ENCODE results near the gene ECHDC3. TPM values are rescaled to one million over a fixed set of nuclear protein-coding genes. Genes with fewer than 3 reads are reported as not detected.

The ECHDC3 gene
- total and polyA plus RNA-seq, 2 of the 8 experiments (the other 6 are each of a cell fraction or from before 2014, with no cell fraction given), result 15.6 to 19.9 TPM

- Histone ChIP-seq H3K27me3 (replicated peaks in 1 of 4; ENCODE audit: control insufficient read depth in 3 of 4, extremely low read depth in 1 of 4, insufficient read depth in 3 of 4, low read length in 3 of 4) (no peaks in the 10 kb centered on the region), H2BK15ac (ENCODE audit: low read length) (no peak overlapping the region), H3K79me2 (ENCODE audit: control insufficient read depth in 1 of 2, insufficient read depth in 2 of 2, low read length in 2 of 2) (no peaks in the 10 kb centered on the region), H4K91ac (replicated peaks; ENCODE audit: insufficient read length, low read length) (no peak overlapping the region), H4K5ac (ENCODE audit: insufficient read length, low read depth, low read length) (no peak overlapping the region), H2AK5ac (ENCODE audit: low read depth, low read length) (no peak overlapping the region), H3K4me3 (ENCODE audit: extremely low read depth in 1 of 4, insufficient read depth in 2 of 4, low read depth in 3 of 4, low read length in 4 of 4) (no peak overlapping the region), H4K8ac (ENCODE audit: extremely low read depth, insufficient read depth, low read length) (no peak overlapping the region), H3K9ac (replicated peaks in 1 of 4; ENCODE audit: extremely low read depth in 1 of 4, low read depth in 3 of 4, low read length in 3 of 4) (no peak overlapping the region), H2BK5ac (ENCODE audit: low read depth, low read length) (no peak overlapping the region), H2BK20ac (ENCODE audit: low read length) (no peak overlapping the region), H4K20me1 (replicated peaks in 1 of 2; ENCODE audit: control insufficient read depth in 1 of 2, insufficient read depth in 2 of 2, low read length in 2 of 2) (no peaks in the 10 kb centered on the region), H3K23ac (ENCODE audit: insufficient read length) (no peak overlapping the region), H3K4ac (replicated peaks; ENCODE audit: insufficient read length, low read depth, low read length) (no peak overlapping the region), H2BK120ac (replicated peaks; ENCODE audit: low read depth, low read length) (no peak overlapping the region), H3K18ac (ENCODE audit: extremely low read depth, low read length) (no peak overlapping the region), H3K4me1 (replicated peaks in 1 of 4; ENCODE audit: control insufficient read depth in 3 of 4, insufficient read depth in 4 of 4, low read length in 3 of 4) (no peaks in the 10 kb centered on the region), H2AFZ (ENCODE audit: low read length) (no peak overlapping the region), H2BK12ac (ENCODE audit: low read depth, low read length) (no peak overlapping the region), H3K4me2 (ENCODE audit: insufficient read depth in 1 of 2, low read depth in 2 of 2, low read length in 2 of 2) (no peak overlapping the region), H3K23me2 (ENCODE audit: low read depth, low read length) (no peaks in the 10 kb centered on the region), H3K79me1 (ENCODE audit: low read depth, low read length) (no peaks in the 10 kb centered on the region), H3K27ac (ENCODE audit: low read depth, low read length) (no peak overlapping the region), H3K56ac (replicated peaks; ENCODE audit: insufficient read length, low read depth, low read length) (no peak overlapping the region), H3K9me3 (ENCODE audit: insufficient read depth in 2 of 2, low read depth in 1 of 2, low read length in 1 of 2) (no peaks in the 10 kb centered on the region), H3K14ac (ENCODE audit: insufficient read length) (no peak overlapping the region), H3K36me3 (ENCODE audit: control insufficient read depth in 2 of 4, insufficient read depth in 4 of 4, low read length in 3 of 4) (peaks cover 0 to 4% (median 0%) of the 10 kb centered on the region in 4 experiments; a peak in 2 of 8 replicates)
- TF ChIP-seq CREB1 (IDR thresholded peaks at IDR 0.05) (no peak), TAF7 (optimal IDR thresholded peaks at IDR 0.05; ENCODE audit: borderline replicate concordance, low read depth, low read length) (no peak), KDM4A (IDR thresholded peaks at IDR 0.05; ENCODE audit: low read depth, low read length, severe bottlenecking) (no peak)
- CTCF ChIA-PET (ENCODE audit: partially characterized antibody), result interaction anchor here (1.2 to 9.2 kb wide), 4 partner anchors 11 to 330 kb away, joined by 4 to 80 read pairs (median 4); no protein-coding TSS in a partner anchor
- DNase-seq (ENCODE audit: low read depth in 1 of 2, low spot score in 2 of 2), result no peak
- POLR2A ChIA-PET (ENCODE audit: partially characterized antibody), result no interaction called here
- 98% methylated on average over 4 of the region's 4 CpGs; no CpG with 5 or more reads in 1 of the 2 experiments for WGBS, 2 experiments (ENCODE audit: extremely low coverage in 1 of 2, insufficient coverage in 1 of 2, insufficient read length in 1 of 2, insufficient replicate concordance in 2 of 2, low coverage in 1 of 2, low lambda C conversion rate in 2 of 2, missing lambda C conversion rate in 1 of 2)
- no peak for FAIRE-seq
Measured at GRCh38 chr10:11754620-11755019, 12.4 kb downstream of the ECHDC3 start.

Measured in H1 (cell line).